B cell (primary cell): ENCODE data around the gene OR6M1. TPM values are rescaled to one million over a fixed set of nuclear protein-coding genes. Genes with fewer than 3 reads are reported as not detected.

Source experiments
- ATAC-seq: fragments of 200-7000 bp; cut with Tn5 transposase; one replicate; pipeline ENCODE4 v1.10.0; 2021; ENCODE audit warnings: low read depth, mild to moderate bottlenecking, moderate number of reproducible peaks, moderate library complexity
- CTCF ChIA-PET: fragments of 350-600 bp; sonication (Branson Sonifier 250); formaldehyde crosslinking; loops from one replicate; lab custom pipeline; 2021; ENCODE audit warnings: antibody characterized with exemption, inconsistent platforms; lab: Charles Lee
- POLR2A ChIA-PET: fragments of 350-600 bp; sonication (Branson Sonifier 250); formaldehyde crosslinking; loops from one replicate; lab custom pipeline; 2021; ENCODE audit warnings: antibody characterized with exemption; lab: Charles Lee
- DNase-seq: peaks from one replicate; pipeline ENCODE4 v3.0.0; 2013
- H2AFZ ChIP-seq: 2 replicates; pipeline ENCODE4 v1.6.1; 2012; ENCODE audit warnings: mild to moderate bottlenecking, low read depth, low read length; ENCODE audit not compliant: insufficient read depth, poor library complexity, severe bottlenecking
- H3K27ac ChIP-seq, 2 donors: 1 replicate in 1 of 2; 2 replicates in 1 of 2; pipeline ENCODE4 v1.5.1; 2012 to 2013; ENCODE audit warnings: low read length in 2 of 2, mild to moderate bottlenecking in 2 of 2, moderate library complexity in 1 of 2
- H3K27me3 ChIP-seq, 4 experiments: fragments of 200-600 bp in 1 of 4; sonication (generic) in 1 of 4; replicated peaks in 1 of 4; 1 replicate in 2 of 4; 2 replicates in 2 of 4; pipeline versions ENCODE4 v1.6.1 to v1.7.0; 2013 to 2016; ENCODE audit warnings: low read length in 3 of 4, mild to moderate bottlenecking in 2 of 4, mixed read lengths in 1 of 4, moderate library complexity in 1 of 4; ENCODE audit not compliant: insufficient read depth in 4 of 4, control insufficient read depth in 3 of 4; ENCODE audit errors: control extremely low read depth in 1 of 4
- H3K36me3 ChIP-seq, 2 experiments: replicated peaks in 1 of 2; 1 replicate in 1 of 2; 2 replicates in 1 of 2; pipeline versions ENCODE4 v1.6.1 to v1.7.1; 2013; ENCODE audit warnings: low read length in 1 of 2; ENCODE audit not compliant: insufficient read depth in 2 of 2, control insufficient read depth in 1 of 2; ENCODE audit errors: control extremely low read depth in 1 of 2, extremely low read depth in 1 of 2
- H3K4me1 ChIP-seq, 2 donors: fragments of 200-600 bp in 1 of 2; sonication (generic) in 1 of 2; 1 replicate in 1 of 2; 2 replicates in 1 of 2; pipeline versions ENCODE4 v1.5.1 to v1.6.1; 2013 to 2017; ENCODE audit warnings: low read length in 2 of 2; ENCODE audit not compliant: control insufficient read depth in 2 of 2, insufficient read depth in 2 of 2
- H3K4me2 ChIP-seq: replicated peaks from 2 replicates; pipeline ENCODE3; 2012; ENCODE audit warnings: mild to moderate bottlenecking, low read depth, low read length; ENCODE audit not compliant: poor library complexity, severe bottlenecking
- H3K4me3 ChIP-seq, 5 experiments: fragments of 200-600 bp in 1 of 5; sonication (generic) in 1 of 5; 1 replicate in 3 of 5; 2 replicates in 2 of 5; pipeline versions ENCODE4 v1.5.1 to v1.7.0; 2011 to 2016; ENCODE audit warnings: low read length in 4 of 5, mild to moderate bottlenecking in 4 of 5, low read depth in 2 of 5, control low read depth in 1 of 5, moderate library complexity in 1 of 5; ENCODE audit not compliant: insufficient read depth in 1 of 5; ENCODE audit errors: control extremely low read depth in 1 of 5, extremely low read depth in 1 of 5
- H3K79me2 ChIP-seq: fragments of 200-600 bp; sonication (generic); one replicate; pipeline ENCODE4 v1.6.0; 2016; ENCODE audit warnings: low read length; ENCODE audit not compliant: control insufficient read depth, insufficient read depth
- H3K9ac ChIP-seq: fragments of 200-600 bp; sonication (generic); 2 replicates; pipeline ENCODE4 v1.6.1; 2017; ENCODE audit warnings: mild to moderate bottlenecking, low read length, moderate library complexity
- H3K9me3 ChIP-seq, 3 donors: one replicate each; pipeline versions ENCODE4 v1.6.1 to v1.7.1; 2013; ENCODE audit warnings: low read length in 2 of 3; ENCODE audit not compliant: control insufficient read depth in 2 of 3, insufficient read depth in 1 of 3; ENCODE audit errors: control extremely low read depth in 1 of 3
- H4K20me1 ChIP-seq: 2 replicates; pipeline ENCODE4 v1.6.0; 2012; ENCODE audit warnings: mild to moderate bottlenecking, low read length; ENCODE audit not compliant: insufficient read depth, control insufficient read depth, poor library complexity, severe bottlenecking
- H3K27ac Mint-ChIP-seq: one replicate; pipeline ENCODE4 v1.8.0; 2021; ENCODE audit warnings: mixed read lengths
- H3K27me3 Mint-ChIP-seq: one replicate; pipeline ENCODE4 v1.8.0; 2021; ENCODE audit warnings: mixed read lengths
- H3K4me1 Mint-ChIP-seq: one replicate; pipeline ENCODE4 v1.8.0; 2021; ENCODE audit warnings: mixed read lengths
- H3K4me3 Mint-ChIP-seq: one replicate; pipeline ENCODE4 v1.8.0; 2021; ENCODE audit warnings: mixed read lengths
- H3K9me3 Mint-ChIP-seq: one replicate; pipeline ENCODE4 v1.8.0; 2022; ENCODE audit warnings: mixed read lengths; ENCODE audit not compliant: insufficient read depth
- CTCF ChIP-seq: fragments of 200-600 bp; IDR thresholded peaks from one replicate; pipeline ENCODE4 v1.8.0; 2022; ENCODE audit warnings: antibody characterized with exemption, mild to moderate bottlenecking
- EZH2 ChIP-seq: IDR thresholded peaks from 2 replicates; pipeline ENCODE4 v1.6.1; 2012; ENCODE audit warnings: borderline replicate concordance, low read depth, mild to moderate bottlenecking, moderate library complexity, low read length; ENCODE audit not compliant: insufficient read depth, poor library complexity, severe bottlenecking
- WGBS: methylation state at CpG from one replicate; pipeline ENCODE4 v1.1.5; 2013; ENCODE audit warnings: missing lambda C conversion rate; ENCODE audit not compliant: insufficient coverage; 5-methylcytosine and 5-hydroxymethylcytosine counted together
- intact Hi-C: fragments of 100-400 bp; cut with micrococcal nuclease; formaldehyde crosslinking; loops from one replicate; pipeline ENCODE4 v1.10.0; 2022
- polyA plus RNA-seq: library from polyadenylated mRNA; depleted of rRNA; stranded (reverse); fragments of >200 nt; gene quantifications from 2 replicates; pipeline ENCODE4 v1.2.3, GENCODE V29; 2012
- total RNA-seq, 2 donors: library from RNA; stranded (reverse); fragments of 120-200 nt in 1 of 2; gene quantifications; 1 replicate in 1 of 2; 2 replicates in 1 of 2; pipeline versions ENCODE4 v1.2.3 to v1.2.4, GENCODE V29; 2013 to 2022

The OR6M1 gene
- total and polyA plus RNA-seq, 2 donors (not counting 1 experiment from before 2014, with no cell fraction given), result not detected

- peaks cover 4% of the 10 kb centered on the region for H3K27me3 Mint-ChIP-seq
- TF ChIP-seq EZH2, result no peak
- Histone ChIP-seq H3K9me3 (no peaks in the 10 kb centered on the region), H3K4me2 (no peak overlapping the region), H3K79me2 (no peaks in the 10 kb centered on the region), H3K4me1 (no peaks in the 10 kb centered on the region), H2AFZ (no peak overlapping the region), H3K27ac (no peak overlapping the region), H3K4me3 (no peak overlapping the region), H3K27me3 (no peaks in the 10 kb centered on the region), H3K36me3 (no peaks in the 10 kb centered on the region), H4K20me1 (no peaks in the 10 kb centered on the region), H3K9ac (no peak overlapping the region)
- WGBS, result no CpG with 5 or more reads among the region's 2 CpGs
- CTCF ChIA-PET, result no interaction called here
- H3K27ac Mint-ChIP-seq, result no peak overlapping the region
- DNase-seq (no peak), ATAC-seq (no peak)
- peaks cover 2% of the 10 kb centered on the region for H3K9me3 Mint-ChIP-seq
- no peak overlapping the region for H3K4me3 Mint-ChIP-seq
- no peaks in the 10 kb centered on the region for H3K4me1 Mint-ChIP-seq
- intact Hi-C loops, result no loop called here
- POLR2A ChIA-PET, result no interaction called here
These were observed 33.1 kb downstream of the OR6M1 start for GRCh38 chr11:123773026-123773425.

GRCh38 chr11:123771664-123772063 is 34.5 kb downstream of the OR6M1 start:
- DNase-seq (no peak), ATAC-seq (no peak)
- CTCF ChIA-PET, result no interaction called here
- Mint-ChIP-seq H3K27ac (no peak overlapping the region), H3K27me3 (peaks cover 4% of the 10 kb centered on the region), H3K9me3 (peaks cover 2% of the 10 kb centered on the region), H3K4me3 (no peak overlapping the region), H3K4me1 (no peaks in the 10 kb centered on the region)
- Histone ChIP-seq H3K4me2 (no peak overlapping the region), H3K9ac (no peak overlapping the region), H3K4me3 (no peak overlapping the region), H2AFZ (no peak overlapping the region), H3K4me1 (no peaks in the 10 kb centered on the region), H3K36me3 (no peaks in the 10 kb centered on the region), H4K20me1 (no peaks in the 10 kb centered on the region), H3K9me3 (no peaks in the 10 kb centered on the region), H3K79me2 (no peaks in the 10 kb centered on the region), H3K27ac (no peak overlapping the region), H3K27me3 (no peaks in the 10 kb centered on the region)
- 100% methylated on average over 2 of the region's 3 CpGs for WGBS
- POLR2A ChIA-PET, result no interaction called here
- intact Hi-C loops, result no loop called here
- TF ChIP-seq EZH2 (no peak), CTCF (no peak)
